Glomerular visceral epithelial cell (primary cell): ENCODE measurements around the gene PEX19.

Experiments used
- DNase-seq: peaks from one replicate; pipeline ENCODE4 v3.0.0-alpha.2; 2016; ENCODE audit errors: extremely low spot score

PEX19 gene

GRCh38 chr1:160277330-160277729 is 7.6 kb downstream of the PEX19 start:
- DNase-seq = no peak

DNA sequence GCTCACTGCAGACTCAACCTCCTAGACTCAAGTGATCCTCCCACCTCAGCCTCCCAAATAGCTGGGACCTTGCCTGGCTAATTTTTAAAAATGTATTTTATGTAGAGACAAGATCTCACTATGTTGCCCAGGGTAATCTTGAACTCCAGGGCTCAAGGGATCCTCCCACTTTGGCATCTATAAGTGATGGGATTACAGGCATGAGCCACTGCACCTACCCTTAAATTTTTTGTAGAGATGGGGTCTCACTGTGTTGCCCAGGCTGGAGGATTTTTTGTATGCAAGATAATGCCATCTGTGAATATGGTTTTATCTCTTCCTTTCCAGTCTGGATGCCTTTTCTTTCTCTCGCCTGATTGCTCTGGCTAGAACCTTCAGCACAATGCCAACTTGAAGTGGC is 13.9 kb downstream of the PEX19 start:
- no peak for DNase-seq

- no peak for DNase-seq
Measured at GRCh38 chr1:160267284-160267991, 17.5 kb downstream of the PEX19 start.

- no peak for DNase-seq
Measured at GRCh38 chr1:160264795-160265307, 20.1 kb downstream of the PEX19 start.

DNA sequence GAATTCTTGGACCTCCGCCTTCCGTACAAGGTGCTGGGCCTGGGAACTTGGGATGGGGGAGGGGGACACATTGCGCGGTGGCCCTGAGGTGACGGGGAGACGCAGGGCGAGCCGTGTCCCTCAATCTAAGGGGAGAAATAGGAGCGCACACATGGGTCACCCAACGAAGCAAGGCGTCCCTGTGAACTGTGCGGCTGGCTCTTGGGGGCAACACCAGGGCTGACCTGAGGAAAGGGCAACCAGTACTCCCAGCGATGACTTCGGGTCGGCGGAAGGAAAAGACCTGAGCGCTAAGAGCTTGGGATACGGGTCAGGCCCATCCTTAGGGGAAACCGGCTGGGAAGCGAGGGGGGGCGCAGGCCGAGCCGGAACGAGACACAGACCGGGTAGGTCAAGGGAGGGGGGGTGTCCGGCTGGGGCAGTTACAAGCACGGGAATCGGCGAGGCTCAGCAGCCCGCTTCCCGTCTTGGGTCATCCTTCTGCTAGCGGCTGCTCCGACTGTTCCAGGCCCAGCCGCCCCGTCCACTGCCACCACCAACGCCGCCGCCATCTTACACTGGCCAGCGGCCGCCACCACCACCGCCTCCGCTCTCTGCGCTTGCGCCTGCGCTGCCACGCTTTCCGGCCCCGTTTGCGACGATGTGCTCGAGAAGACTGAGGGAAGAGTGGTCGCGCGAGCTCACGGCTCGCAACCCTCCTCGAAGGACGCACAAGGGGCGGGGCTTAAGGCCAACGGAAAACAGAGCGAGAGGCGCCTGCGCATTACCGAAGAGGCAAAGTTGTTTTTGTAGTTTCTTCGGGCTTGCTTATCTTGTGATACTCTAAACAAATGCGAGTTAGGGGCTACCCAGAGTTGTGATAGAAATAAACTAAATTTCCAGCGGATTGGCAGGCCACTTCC is 22.8 kb downstream of the PEX19 start, which contains the start of gene DCAF8:
DCAF8 (minus strand) TSS at position 657 of the 902 bp plus-strand sequence. CDS start 18,541 bp downstream, outside the sequence.
- DNase-seq = peak; percentile 97

- DNase-seq = peak; percentile 69
Measured at GRCh38 chr1:160261556-160261892, 23.4 kb downstream of the PEX19 start.

GRCh38 chr1:160260406-160261382 is 24.2 kb downstream of the PEX19 start:
- peak; percentile 87 for DNase-seq

- no peak for DNase-seq
Measured at GRCh38 chr1:160258177-160258798, 26.6 kb downstream of the PEX19 start.

- no peak for DNase-seq
Measured at GRCh38 chr1:160257411-160258015, 27.4 kb downstream of the PEX19 start.

- peak; percentile 67 for DNase-seq
Measured at GRCh38 chr1:160256396-160257046, 28.4 kb downstream of the PEX19 start.

DNA sequence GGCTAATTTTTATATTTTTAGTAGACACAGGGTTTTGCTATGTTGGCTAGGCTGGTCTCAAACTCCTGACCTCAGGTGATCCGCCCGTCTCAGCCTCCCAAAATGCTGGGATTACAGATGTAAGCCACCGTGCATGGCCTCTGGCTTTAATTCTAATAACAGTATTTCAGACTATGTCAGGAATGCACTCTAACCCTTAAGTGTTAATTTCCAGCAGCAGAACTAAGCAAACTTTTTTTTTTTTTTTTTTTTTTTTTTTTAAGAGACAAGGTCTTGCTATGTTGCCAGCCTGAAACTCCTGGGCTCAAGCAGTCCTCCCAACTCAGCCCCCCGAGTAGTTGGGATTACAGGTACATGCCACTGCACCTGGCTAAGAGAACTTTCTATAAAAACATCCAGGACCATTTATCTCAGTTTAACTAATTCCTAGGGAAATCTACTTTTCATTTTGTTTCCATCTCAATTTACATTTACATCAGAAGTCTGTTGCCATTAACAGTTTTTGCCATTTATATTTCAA is 29.1 kb downstream of the PEX19 start:
- no peak for DNase-seq

- DNase-seq = peak; percentile 74
Measured at GRCh38 chr1:160251687-160252526, 33.0 kb downstream of the PEX19 start.

GRCh38 chr1:160251011-160251410 is 33.9 kb downstream of the PEX19 start:
- DNase-seq = no peak

DNA sequence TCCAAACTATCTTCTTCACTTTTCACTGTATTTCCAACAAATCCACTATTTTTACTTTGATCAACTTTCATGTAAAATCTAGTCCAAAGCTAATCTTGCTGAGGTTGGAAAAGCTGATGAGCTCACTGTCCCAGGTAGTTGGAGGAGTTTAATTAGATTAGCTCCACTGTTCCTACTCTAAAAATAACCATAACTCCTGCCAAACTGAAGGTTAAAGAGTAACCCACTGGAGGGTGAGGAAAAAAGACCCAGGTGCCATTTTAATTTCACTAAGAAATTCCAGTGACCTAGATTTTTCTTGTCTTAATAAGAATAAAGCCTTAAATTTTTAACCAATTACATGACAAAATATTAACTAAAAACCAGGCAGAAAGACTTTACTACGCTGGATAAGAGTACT is 37.9 kb downstream of the PEX19 start:
- peak; percentile 20 for DNase-seq

DNA sequence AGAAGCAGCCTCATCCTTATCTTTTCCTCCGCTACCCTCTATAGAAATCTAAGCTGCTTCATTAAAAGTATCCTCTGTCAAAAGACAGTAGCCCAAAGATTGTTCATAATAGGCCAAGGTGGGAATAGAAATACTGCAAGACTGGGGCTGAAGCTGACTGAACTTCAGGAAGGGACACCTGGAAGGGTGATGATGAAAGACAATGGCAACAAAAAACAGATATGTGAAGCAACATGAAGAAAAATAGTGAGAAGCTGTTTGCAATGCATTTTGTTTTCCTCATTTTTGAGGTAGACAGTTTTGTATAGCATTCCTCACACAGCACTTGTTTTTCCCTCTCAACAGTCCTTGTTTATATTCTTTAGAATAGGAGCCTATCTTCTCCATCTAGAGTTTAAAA is 39.5 kb downstream of the PEX19 start:
- no peak for DNase-seq

GRCh38 chr1:160244209-160244608 is 40.7 kb downstream of the PEX19 start:
- no peak for DNase-seq

DNA sequence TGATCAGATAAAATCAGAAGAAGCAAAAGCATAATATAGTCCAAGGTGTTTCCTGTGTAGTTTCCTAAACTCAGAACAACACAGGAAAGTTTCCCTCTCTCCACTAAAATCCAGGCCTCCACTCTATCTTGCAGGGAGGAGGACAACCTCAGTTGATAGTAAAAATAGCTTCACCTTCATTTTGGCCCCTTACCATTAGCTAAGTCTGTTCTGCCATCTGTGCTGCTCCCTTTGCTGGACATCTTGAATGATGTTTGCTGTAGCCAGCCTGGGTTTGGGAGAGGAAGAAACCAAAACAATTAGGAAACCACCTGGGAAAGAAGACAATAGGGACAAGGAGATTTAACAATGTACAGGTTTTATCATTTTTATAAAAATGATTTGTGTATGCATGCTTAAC is 41.2 kb downstream of the PEX19 start:
- DNase-seq = no peak

- no peak for DNase-seq
Measured at GRCh38 chr1:160239582-160240299, 45.2 kb downstream of the PEX19 start.
